ENCODE data around the gene NAT9. TPM values are rescaled to one million over a fixed set of nuclear protein-coding genes. Genes with fewer than 3 reads are reported as not detected.

NAT9 gene
- total and polyA plus RNA-seq, 2 experiments from 2014 or later = 37.3 to 37.5 TPM

DNA sequence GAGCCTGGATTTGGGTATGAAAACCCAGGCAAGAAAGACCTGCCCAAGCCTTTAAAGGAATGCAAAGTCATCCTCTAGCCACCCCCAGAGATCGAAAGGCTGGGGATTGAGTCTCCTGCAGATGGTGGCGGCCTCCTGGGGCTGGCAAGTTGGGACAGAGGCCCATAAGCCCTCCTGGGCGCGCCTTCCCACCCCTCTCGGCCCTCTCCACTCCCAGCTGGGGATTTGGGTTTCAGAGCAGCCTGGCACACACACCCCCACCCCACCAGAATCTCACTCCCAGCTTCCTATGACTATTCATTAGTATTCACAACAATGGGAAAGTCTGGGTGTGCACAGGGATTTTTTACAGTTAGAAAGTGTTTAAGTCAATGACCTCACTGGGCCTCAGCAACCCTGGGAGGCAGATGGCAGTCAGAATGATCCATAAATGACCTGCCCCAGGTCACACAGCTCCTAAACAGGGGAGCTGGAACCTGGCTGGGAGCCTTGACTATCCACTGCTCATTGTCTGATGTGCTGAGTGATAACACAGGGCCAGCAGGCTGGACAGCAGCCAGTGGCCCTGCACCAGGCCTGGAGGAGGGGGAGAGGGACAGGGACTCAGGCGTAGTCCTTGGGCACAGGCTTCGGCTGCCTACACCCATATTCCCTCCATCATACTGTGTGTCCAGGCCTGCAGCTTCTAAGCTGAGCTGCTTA lies 15.6 kb downstream of the NAT9 start:
- Mint-ChIP-seq H3K4me1 (peaks cover 60% of the 10 kb centered on the region), H3K9me3 (no peaks in the 10 kb centered on the region), H3K27me3 (ENCODE audit: insufficient read depth, low read depth, poor library complexity) (peaks cover 12% of the 10 kb centered on the region), H3K36me3 (ENCODE audit: low read depth) (no peaks in the 10 kb centered on the region; the same call in 1 of the 3 replicates), H3K4me3 (peak overlapping the region; percentile 44), H3K27ac (peak overlapping the region; percentile 96)
- ATAC-seq = peak; percentile 34
- no peak for DNase-seq (ENCODE audit: low spot score)
- peaks cover 41% of the 10 kb centered on the region for H3K4me1 ChIP-seq (ENCODE audit: insufficient read depth)
- no peaks in the 10 kb centered on the region for H3F3A ChIP-seq (replicated peaks; ENCODE audit: low read depth)
- H3K36me3 ChIP-seq (ENCODE audit: insufficient read depth) = no peaks in the 10 kb centered on the region
- no peaks in the 10 kb centered on the region for H3K9me2 ChIP-seq (ENCODE audit: insufficient read depth)
- peak overlapping the region; percentile 71 for H3K4me2 ChIP-seq
- TF ChIP-seq, protein P1, sequence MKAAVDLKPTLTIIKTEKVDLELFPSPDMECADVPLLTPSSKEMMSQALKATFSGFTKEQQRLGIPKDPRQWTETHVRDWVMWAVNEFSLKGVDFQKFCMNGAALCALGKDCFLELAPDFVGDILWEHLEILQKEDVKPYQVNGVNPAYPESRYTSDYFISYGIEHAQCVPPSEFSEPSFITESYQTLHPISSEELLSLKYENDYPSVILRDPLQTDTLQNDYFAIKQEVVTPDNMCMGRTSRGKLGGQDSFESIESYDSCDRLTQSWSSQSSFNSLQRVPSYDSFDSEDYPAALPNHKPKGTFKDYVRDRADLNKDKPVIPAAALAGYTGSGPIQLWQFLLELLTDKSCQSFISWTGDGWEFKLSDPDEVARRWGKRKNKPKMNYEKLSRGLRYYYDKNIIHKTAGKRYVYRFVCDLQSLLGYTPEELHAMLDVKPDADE (IDR thresholded peaks at IDR 0.05) = no peak
- TF ChIP-seq NANOG (IDR thresholded peaks at IDR 0.05; ENCODE audit: borderline replicate concordance) (no peak), EZH2phosphoT487 (IDR thresholded peaks at IDR 0.05; ENCODE audit: unreplicated experiment) (no peak), POLR2AphosphoS5 (IDR thresholded peaks at IDR 0.05; ENCODE audit: low read depth) (no peak), CREB1 (CRISPR knock-in tag; IDR thresholded peaks at IDR 0.05; ENCODE audit: low read depth) (no peak)
- TF ChIP-seq, protein P2, sequence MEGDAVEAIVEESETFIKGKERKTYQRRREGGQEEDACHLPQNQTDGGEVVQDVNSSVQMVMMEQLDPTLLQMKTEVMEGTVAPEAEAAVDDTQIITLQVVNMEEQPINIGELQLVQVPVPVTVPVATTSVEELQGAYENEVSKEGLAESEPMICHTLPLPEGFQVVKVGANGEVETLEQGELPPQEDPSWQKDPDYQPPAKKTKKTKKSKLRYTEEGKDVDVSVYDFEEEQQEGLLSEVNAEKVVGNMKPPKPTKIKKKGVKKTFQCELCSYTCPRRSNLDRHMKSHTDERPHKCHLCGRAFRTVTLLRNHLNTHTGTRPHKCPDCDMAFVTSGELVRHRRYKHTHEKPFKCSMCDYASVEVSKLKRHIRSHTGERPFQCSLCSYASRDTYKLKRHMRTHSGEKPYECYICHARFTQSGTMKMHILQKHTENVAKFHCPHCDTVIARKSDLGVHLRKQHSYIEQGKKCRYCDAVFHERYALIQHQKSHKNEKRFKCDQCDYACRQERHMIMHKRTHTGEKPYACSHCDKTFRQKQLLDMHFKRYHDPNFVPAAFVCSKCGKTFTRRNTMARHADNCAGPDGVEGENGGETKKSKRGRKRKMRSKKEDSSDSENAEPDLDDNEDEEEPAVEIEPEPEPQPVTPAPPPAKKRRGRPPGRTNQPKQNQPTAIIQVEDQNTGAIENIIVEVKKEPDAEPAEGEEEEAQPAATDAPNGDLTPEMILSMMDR (conservative IDR thresholded peaks at IDR 0.05; ENCODE audit: low read depth in 2 of 2) = no peak
- TF ChIP-seq, protein P3, sequence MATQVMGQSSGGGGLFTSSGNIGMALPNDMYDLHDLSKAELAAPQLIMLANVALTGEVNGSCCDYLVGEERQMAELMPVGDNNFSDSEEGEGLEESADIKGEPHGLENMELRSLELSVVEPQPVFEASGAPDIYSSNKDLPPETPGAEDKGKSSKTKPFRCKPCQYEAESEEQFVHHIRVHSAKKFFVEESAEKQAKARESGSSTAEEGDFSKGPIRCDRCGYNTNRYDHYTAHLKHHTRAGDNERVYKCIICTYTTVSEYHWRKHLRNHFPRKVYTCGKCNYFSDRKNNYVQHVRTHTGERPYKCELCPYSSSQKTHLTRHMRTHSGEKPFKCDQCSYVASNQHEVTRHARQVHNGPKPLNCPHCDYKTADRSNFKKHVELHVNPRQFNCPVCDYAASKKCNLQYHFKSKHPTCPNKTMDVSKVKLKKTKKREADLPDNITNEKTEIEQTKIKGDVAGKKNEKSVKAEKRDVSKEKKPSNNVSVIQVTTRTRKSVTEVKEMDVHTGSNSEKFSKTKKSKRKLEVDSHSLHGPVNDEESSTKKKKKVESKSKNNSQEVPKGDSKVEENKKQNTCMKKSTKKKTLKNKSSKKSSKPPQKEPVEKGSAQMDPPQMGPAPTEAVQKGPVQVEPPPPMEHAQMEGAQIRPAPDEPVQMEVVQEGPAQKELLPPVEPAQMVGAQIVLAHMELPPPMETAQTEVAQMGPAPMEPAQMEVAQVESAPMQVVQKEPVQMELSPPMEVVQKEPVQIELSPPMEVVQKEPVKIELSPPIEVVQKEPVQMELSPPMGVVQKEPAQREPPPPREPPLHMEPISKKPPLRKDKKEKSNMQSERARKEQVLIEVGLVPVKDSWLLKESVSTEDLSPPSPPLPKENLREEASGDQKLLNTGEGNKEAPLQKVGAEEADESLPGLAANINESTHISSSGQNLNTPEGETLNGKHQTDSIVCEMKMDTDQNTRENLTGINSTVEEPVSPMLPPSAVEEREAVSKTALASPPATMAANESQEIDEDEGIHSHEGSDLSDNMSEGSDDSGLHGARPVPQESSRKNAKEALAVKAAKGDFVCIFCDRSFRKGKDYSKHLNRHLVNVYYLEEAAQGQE (IDR thresholded peaks at IDR 0.05; ENCODE audit: unreplicated experiment) = peak; percentile 45
- H3K27ac ChIP-seq (ENCODE audit: low read depth) = peak overlapping the region; percentile 76
- no peak overlapping the region for H2AFZ ChIP-seq
- no peaks in the 10 kb centered on the region for H3K27me3 ChIP-seq (ENCODE audit: insufficient read depth)
- H4K20me1 ChIP-seq (replicated peaks; ENCODE audit: insufficient read depth) = peaks cover 35% of the 10 kb centered on the region
- peak overlapping the region; percentile 35; the same call in 1 of the 2 replicates for H3K4me3 ChIP-seq
- H3K79me2 ChIP-seq (replicated peaks; ENCODE audit: insufficient read depth) = peaks cover 54% of the 10 kb centered on the region

DNA sequence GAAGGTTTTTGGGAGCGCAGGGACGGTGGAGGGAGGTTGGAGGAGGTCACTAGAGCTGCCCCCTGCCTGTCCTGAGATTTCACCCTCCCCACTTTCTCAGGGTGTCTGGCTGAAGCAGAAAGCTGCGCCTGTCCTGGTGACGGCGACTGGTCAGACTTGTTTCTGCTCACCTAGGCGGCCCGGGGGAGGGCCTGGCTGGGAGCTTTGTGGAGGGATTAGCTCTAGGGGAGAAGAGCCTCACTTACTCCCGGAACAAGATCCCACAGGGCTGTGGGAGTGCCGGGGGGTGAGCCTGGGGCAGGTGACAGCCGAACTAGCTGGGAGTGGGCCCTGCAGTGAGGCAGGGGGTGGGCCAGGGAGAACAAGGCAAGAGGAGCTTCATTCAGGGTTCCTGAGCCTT lies 16.2 kb downstream of the NAT9 start:
- Mint-ChIP-seq H3K4me3 (peak overlapping the region; percentile 44; the same call in 1 of the 3 replicates), H3K4me1 (peaks cover 60% of the 10 kb centered on the region), H3K27me3 (ENCODE audit: insufficient read depth, low read depth, poor library complexity) (peaks cover 12% of the 10 kb centered on the region), H3K36me3 (ENCODE audit: low read depth) (no peaks in the 10 kb centered on the region; the same call in 1 of the 3 replicates), H3K27ac (peak overlapping the region; percentile 96), H3K9me3 (no peaks in the 10 kb centered on the region)
- Histone ChIP-seq H3K9me2 (ENCODE audit: insufficient read depth) (no peaks in the 10 kb centered on the region), H3K4me3 (peak overlapping the region; percentile 35; the same call in 1 of the 2 replicates), H3K27ac (ENCODE audit: low read depth) (peak overlapping the region; percentile 76), H3K36me3 (ENCODE audit: insufficient read depth) (no peaks in the 10 kb centered on the region), H2AFZ (no peak overlapping the region), H3K79me2 (replicated peaks; ENCODE audit: insufficient read depth) (peaks cover 60% of the 10 kb centered on the region), H3K4me1 (ENCODE audit: insufficient read depth) (peaks cover 41% of the 10 kb centered on the region), H3K27me3 (ENCODE audit: insufficient read depth) (no peaks in the 10 kb centered on the region), H3K4me2 (peak overlapping the region; percentile 71), H3F3A (replicated peaks; ENCODE audit: low read depth) (no peaks in the 10 kb centered on the region), H4K20me1 (replicated peaks; ENCODE audit: insufficient read depth) (peaks cover 41% of the 10 kb centered on the region)
- ATAC-seq (peak; percentile 73), DNase-seq (ENCODE audit: low spot score) (peak; percentile 54)
- TF ChIP-seq, protein P4, sequence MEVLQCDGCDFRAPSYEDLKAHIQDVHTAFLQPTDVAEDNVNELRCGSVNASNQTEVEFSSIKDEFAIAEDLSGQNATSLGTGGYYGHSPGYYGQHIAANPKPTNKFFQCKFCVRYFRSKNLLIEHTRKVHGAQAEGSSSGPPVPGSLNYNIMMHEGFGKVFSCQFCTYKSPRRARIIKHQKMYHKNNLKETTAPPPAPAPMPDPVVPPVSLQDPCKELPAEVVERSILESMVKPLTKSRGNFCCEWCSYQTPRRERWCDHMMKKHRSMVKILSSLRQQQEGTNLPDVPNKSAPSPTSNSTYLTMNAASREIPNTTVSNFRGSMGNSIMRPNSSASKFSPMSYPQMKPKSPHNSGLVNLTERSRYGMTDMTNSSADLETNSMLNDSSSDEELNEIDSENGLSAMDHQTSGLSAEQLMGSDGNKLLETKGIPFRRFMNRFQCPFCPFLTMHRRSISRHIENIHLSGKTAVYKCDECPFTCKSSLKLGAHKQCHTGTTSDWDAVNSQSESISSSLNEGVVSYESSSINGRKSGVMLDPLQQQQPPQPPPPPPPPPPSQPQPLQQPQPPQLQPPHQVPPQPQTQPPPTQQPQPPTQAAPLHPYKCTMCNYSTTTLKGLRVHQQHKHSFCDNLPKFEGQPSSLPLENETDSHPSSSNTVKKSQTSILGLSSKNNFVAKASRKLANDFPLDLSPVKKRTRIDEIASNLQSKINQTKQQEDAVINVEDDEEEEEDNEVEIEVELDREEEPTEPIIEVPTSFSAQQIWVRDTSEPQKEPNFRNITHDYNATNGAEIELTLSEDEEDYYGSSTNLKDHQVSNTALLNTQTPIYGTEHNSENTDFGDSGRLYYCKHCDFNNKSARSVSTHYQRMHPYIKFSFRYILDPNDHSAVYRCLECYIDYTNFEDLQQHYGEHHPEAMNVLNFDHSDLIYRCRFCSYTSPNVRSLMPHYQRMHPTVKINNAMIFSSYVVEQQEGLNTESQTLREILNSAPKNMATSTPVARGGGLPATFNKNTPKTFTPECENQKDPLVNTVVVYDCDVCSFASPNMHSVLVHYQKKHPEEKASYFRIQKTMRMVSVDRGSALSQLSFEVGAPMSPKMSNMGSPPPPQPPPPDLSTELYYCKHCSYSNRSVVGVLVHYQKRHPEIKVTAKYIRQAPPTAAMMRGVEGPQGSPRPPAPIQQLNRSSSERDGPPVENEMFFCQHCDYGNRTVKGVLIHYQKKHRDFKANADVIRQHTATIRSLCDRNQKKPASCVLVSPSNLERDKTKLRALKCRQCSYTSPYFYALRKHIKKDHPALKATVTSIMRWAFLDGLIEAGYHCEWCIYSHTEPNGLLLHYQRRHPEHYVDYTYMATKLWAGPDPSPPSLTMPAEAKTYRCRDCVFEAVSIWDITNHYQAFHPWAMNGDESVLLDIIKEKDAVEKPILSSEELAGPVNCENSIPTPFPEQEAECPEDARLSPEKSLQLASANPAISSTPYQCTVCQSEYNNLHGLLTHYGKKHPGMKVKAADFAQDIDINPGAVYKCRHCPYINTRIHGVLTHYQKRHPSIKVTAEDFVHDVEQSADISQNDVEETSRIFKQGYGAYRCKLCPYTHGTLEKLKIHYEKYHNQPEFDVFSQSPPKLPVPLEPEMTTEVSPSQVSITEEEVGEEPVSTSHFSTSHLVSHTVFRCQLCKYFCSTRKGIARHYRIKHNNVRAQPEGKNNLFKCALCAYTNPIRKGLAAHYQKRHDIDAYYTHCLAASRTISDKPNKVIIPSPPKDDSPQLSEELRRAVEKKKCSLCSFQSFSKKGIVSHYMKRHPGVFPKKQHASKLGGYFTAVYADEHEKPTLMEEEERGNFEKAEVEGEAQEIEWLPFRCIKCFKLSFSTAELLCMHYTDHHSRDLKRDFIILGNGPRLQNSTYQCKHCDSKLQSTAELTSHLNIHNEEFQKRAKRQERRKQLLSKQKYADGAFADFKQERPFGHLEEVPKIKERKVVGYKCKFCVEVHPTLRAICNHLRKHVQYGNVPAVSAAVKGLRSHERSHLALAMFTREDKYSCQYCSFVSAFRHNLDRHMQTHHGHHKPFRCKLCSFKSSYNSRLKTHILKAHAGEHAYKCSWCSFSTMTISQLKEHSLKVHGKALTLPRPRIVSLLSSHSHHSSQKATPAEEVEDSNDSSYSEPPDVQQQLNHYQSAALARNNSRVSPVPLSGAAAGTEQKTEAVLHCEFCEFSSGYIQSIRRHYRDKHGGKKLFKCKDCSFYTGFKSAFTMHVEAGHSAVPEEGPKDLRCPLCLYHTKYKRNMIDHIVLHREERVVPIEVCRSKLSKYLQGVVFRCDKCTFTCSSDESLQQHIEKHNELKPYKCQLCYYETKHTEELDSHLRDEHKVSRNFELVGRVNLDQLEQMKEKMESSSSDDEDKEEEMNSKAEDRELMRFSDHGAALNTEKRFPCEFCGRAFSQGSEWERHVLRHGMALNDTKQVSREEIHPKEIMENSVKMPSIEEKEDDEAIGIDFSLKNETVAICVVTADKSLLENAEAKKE (CRISPR knock-in tag; IDR thresholded peaks at IDR 0.05) = no peak
